Upper lobe of left lung (tissue), 6 donors: Measurements from ENCODE around the gene LOX. TPM values are rescaled to one million over a fixed set of nuclear protein-coding genes. Genes with fewer than 3 reads are reported as not detected.

Source experiments
- ATAC-seq, 2 donors: fragments of 200-7000 bp; cut with Tn5 transposase; one replicate each; pipeline ENCODE4 v1.9.1; 2022; ENCODE audit warnings: mild to moderate bottlenecking in 2 of 2, moderate library complexity in 2 of 2; ENCODE audit not compliant: low FRiP score in 2 of 2
- DNase-seq, 2 donors: peaks; one replicate each; pipeline ENCODE4 v3.0.0-alpha.2; 2019 to 2020
- H3K27ac ChIP-seq, 4 donors: fragments of 200-600 bp; sonication (generic); one replicate each; pipeline ENCODE4 v1.5.1; 2016 to 2019
- H3K27me3 ChIP-seq, 4 donors: fragments of 200-600 bp; sonication (generic); one replicate each; pipeline ENCODE4 v1.5.1; 2017 to 2019
- H3K36me3 ChIP-seq, 4 donors: fragments of 200-600 bp; sonication (generic); one replicate each; pipeline ENCODE4 v1.5.1; 2016 to 2019
- H3K4me1 ChIP-seq, 4 donors: fragments of 200-600 bp; sonication (generic); one replicate each; pipeline ENCODE4 v1.5.1; 2018 to 2019
- H3K4me3 ChIP-seq, 4 donors: fragments of 200-600 bp; sonication (generic); one replicate each; pipeline ENCODE4 v1.5.1; 2017 to 2019; ENCODE audit warnings: mild to moderate bottlenecking in 2 of 4, moderate library complexity in 1 of 4
- H3K9me3 ChIP-seq, 4 donors: fragments of 200-600 bp; sonication (generic); one replicate each; pipeline ENCODE4 v1.5.1; 2018 to 2019
- EP300 ChIP-seq, 4 donors: sonication (generic); formaldehyde crosslinking; IDR thresholded peaks; one replicate each; pipeline ENCODE4 v1.5.1; 2017; ENCODE audit warnings: antibody characterized with exemption in 4 of 4, control low read depth in 2 of 4
- POLR2A ChIP-seq, 4 donors: fragments of 450-650 bp; IDR thresholded peaks; one replicate each; pipeline ENCODE4 v1.5.1; 2016 to 2017; ENCODE audit warnings: antibody characterized with exemption in 4 of 4, mild to moderate bottlenecking in 2 of 4
- POLR2AphosphoS5 ChIP-seq, 2 donors: sonication (generic); formaldehyde crosslinking; IDR thresholded peaks; one replicate each; pipeline ENCODE4 v1.5.1; 2017; ENCODE audit warnings: antibody characterized with exemption in 2 of 2
- WGBS, 2 donors: methylation state at CpG; one replicate each; pipeline ENCODE4 v1.1.5; 2017 to 2018; 5-methylcytosine and 5-hydroxymethylcytosine counted together
- total RNA-seq, 6 donors: library from RNA; depleted of rRNA in 4 of 6; stranded (reverse); fragments of >200 nt in 4 of 6; gene quantifications; one replicate each; pipeline versions ENCODE4 v1.1.0 to v1.2.1, GENCODE V29; 2016 to 2021
- TF ChIP-seq, protein P1 (sequence below), 6 experiments: fragments of 450-650 bp in 4 of 6; fragments of 200-600 bp in 2 of 6; sonication (generic) in 2 of 6; IDR thresholded peaks; one replicate each; pipeline ENCODE4 v1.5.1; 2016 to 2019; ENCODE audit warnings: antibody characterized with exemption in 6 of 6
- donor health status: DM: no; HTN: no; CAD: no; lungs with moderate emphysema.
- donor health status: DM: no; HTN: yes; CAD: no; lungs with severe emphysema.

LOX gene, protein sequence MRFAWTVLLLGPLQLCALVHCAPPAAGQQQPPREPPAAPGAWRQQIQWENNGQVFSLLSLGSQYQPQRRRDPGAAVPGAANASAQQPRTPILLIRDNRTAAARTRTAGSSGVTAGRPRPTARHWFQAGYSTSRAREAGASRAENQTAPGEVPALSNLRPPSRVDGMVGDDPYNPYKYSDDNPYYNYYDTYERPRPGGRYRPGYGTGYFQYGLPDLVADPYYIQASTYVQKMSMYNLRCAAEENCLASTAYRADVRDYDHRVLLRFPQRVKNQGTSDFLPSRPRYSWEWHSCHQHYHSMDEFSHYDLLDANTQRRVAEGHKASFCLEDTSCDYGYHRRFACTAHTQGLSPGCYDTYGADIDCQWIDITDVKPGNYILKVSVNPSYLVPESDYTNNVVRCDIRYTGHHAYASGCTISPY
- 10 to 100 TPM in 5 of 6 donors, 1 to 10 TPM in 1; 5.2 to 48.7 (median 23.9) TPM for total RNA-seq

DNA sequence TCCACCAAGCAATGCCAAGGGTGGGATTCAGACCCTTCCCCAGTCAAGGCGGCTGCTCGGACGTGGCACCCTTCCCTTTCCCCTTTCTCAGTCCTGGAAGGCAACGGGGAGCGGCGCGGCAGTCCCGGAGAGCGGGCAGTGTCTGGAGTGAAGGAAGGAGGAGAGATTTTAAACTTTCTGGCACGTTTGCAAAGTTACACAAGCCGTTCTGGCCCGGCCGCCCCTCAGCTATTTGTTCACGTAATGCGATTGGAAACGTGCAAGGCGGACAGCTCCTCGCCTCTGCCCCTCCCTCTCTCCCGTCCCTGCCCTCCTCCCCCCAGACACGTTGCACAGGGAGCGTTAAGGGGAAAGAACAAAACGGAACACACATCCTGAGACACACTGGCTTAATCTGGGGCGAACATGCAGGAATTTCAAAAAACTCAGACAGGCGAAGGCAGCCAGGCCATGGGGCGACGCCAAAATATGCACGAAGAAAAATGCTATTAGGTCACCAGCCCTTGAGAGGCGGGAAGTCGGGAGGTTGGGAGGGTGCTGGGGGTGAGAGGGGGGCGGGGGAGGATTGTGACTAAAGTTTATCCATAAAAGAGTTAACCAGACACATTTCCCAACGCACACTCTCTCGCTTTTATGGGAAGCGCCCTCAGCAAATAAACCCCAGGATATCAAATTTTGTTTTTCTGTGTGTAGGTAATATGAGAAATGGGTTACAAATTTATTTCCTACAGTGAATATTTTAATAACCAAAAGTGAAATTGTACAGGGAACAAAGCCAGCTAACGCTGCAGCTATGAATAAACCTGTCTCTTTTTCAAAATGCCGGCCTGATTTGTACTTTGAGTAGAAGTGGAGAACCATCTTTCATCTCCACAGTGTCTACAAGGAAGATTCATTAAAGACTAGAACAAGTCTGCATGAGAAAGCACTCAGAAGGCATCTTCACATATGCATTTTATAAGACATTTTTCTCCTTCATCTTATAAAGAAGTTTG, at the start of gene LOX:
Gene LOX (minus strand): TSS at position 144 of the 995 bp plus-strand sequence. CDS start 274 bp downstream, outside the sequence.
- DNase-seq: peak; percentile 46 to 84
- Histone ChIP-seq H3K36me3 (peaks cover 0 to 4% (median 0%) of the 10 kb centered on the region in 4 donors), H3K4me3 (peak within 1 kb of the TSS; percentile 50 to 56 (median 52)), H3K27me3 (peaks cover 0 to 8% (median 1%) of the 10 kb centered on the region in 4 donors), H3K9me3 (no peaks in the 10 kb centered on the region), H3K4me1 (peaks cover 5 to 27% (median 22%) of the 10 kb centered on the region in 4 donors), H3K27ac (peak within 1 kb of the TSS; percentile 35 to 63 (median 53))
- ATAC-seq: peak; percentile 86 to 89
- TF ChIP-seq, protein P1, sequence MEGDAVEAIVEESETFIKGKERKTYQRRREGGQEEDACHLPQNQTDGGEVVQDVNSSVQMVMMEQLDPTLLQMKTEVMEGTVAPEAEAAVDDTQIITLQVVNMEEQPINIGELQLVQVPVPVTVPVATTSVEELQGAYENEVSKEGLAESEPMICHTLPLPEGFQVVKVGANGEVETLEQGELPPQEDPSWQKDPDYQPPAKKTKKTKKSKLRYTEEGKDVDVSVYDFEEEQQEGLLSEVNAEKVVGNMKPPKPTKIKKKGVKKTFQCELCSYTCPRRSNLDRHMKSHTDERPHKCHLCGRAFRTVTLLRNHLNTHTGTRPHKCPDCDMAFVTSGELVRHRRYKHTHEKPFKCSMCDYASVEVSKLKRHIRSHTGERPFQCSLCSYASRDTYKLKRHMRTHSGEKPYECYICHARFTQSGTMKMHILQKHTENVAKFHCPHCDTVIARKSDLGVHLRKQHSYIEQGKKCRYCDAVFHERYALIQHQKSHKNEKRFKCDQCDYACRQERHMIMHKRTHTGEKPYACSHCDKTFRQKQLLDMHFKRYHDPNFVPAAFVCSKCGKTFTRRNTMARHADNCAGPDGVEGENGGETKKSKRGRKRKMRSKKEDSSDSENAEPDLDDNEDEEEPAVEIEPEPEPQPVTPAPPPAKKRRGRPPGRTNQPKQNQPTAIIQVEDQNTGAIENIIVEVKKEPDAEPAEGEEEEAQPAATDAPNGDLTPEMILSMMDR (IDR thresholded peaks at IDR 0.05): no peak
- TF ChIP-seq POLR2AphosphoS5 (IDR thresholded peaks at IDR 0.05): peak in 1 of 2 donors; percentile 51
- peak in 2 of 4 donors; percentile 28 to 32 for TF ChIP-seq POLR2A (IDR thresholded peaks at IDR 0.05)
- no peak for TF ChIP-seq EP300 (IDR thresholded peaks at IDR 0.05)
- 2 to 3% methylated on average over 26 to 35 of the region's 35 CpGs for WGBS, 2 donors

DNA sequence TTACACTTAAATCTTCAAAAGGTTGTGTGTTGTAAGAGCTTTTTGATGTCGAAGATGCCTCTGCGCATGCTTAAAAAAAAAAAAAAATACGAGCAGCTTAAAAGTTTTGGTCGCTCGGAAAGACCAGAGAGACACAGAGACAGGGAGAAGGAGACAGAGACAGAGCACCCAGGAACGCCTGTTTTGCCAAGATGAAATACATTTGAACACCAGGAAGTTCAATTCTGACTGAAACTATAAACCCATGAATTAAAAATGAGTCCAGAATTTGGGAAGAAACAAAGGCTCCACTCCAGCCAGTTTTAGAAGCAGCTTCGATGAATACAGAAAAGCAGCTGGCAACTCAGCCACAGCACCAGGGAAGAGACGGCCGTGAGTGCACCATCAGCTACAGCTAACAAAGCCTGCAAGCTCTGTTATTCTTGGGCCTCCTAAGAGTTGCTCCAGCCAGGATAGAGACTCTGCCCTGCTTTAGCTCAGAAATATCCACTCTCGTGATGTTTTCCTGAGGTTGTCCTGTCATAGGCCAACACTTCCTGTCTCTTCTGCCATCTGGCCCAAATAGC, 48.8 kb upstream of the LOX start:
- no peaks in the 10 kb centered on the region for H3K4me1 ChIP-seq
- no peak for TF ChIP-seq POLR2AphosphoS5 (IDR thresholded peaks at IDR 0.05)
- no peak for TF ChIP-seq EP300 (IDR thresholded peaks at IDR 0.05)
- no peak for TF ChIP-seq POLR2A (IDR thresholded peaks at IDR 0.05)
- TF ChIP-seq, protein P1 (IDR thresholded peaks at IDR 0.05): no peak
- no peak for DNase-seq
- no peaks in the 10 kb centered on the region for H3K9me3 ChIP-seq
- ATAC-seq: peak in 1 of 2 donors; percentile 40
- no peak overlapping the region for H3K27ac ChIP-seq
- no peaks in the 10 kb centered on the region for H3K36me3 ChIP-seq
- no peaks in the 10 kb centered on the region for H3K27me3 ChIP-seq
- 68% methylated on average over 10 of the region's 10 CpGs for WGBS, 2 donors
- no peak overlapping the region for H3K4me3 ChIP-seq

DNA sequence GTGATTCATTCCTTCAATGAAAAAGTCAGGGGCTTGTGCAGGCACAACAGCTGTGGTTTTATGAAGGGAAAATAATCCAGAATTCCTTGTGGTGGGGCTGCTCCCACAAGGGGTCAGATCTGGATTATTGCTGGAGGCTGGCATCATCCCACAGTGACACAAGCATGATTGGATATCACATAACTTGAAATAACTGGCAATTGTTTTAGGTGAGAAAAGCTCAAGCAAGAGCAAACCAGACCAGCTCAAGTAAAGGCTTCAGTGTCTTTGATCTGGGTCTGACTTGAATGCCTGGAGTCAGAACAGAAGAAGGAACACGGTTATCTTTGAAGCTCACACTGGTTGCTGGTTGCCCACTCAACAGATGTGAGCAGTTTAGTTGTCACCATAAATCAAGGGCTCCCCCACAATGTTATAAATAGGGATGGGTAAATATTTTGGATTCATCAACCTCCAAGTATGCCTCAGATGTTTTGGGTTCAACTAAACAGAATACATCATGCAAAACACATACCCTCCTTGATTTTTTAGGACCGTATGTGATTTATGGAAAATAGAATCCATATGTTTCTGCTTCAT, 48.2 kb upstream of the LOX start:
- H3K36me3 ChIP-seq: no peaks in the 10 kb centered on the region
- H3K27ac ChIP-seq: no peak overlapping the region
- H3K4me3 ChIP-seq: no peak overlapping the region
- no peaks in the 10 kb centered on the region for H3K4me1 ChIP-seq
- no peaks in the 10 kb centered on the region for H3K27me3 ChIP-seq
- H3K9me3 ChIP-seq: no peaks in the 10 kb centered on the region
- DNase-seq (no peak), ATAC-seq (no peak)
- 53 to 69% methylated on average over 2 of the region's 2 CpGs for WGBS, 2 donors
- no peak for TF ChIP-seq EP300 (IDR thresholded peaks at IDR 0.05)
- TF ChIP-seq POLR2AphosphoS5 (IDR thresholded peaks at IDR 0.05): no peak
- no peak for TF ChIP-seq POLR2A (IDR thresholded peaks at IDR 0.05)
- TF ChIP-seq, protein P1 (IDR thresholded peaks at IDR 0.05): no peak

DNA sequence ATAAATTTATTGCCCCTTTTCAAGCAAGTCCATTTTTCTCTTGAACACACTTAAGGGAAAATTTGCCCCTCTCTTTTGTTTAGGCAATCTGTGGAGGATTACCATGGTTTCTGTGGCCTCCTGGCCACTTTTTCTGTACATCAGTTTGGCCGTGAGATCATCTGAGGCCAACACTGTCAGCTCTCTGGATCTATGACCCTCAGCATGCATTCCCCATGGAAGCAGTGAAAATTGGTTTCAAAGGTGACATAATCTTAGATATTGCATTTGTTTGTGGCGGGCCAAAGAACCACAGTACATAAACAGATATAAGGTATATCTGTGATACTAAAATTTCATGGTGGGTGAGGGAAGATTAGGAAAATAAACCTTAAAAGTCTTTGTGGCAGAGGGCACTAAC, 46.7 kb upstream of the LOX start:
- H3K4me3 ChIP-seq: no peak overlapping the region
- no peaks in the 10 kb centered on the region for H3K9me3 ChIP-seq
- DNase-seq (no peak), ATAC-seq (no peak)
- H3K36me3 ChIP-seq: no peaks in the 10 kb centered on the region
- 87 to 89% methylated on average over 2 of the region's 2 CpGs for WGBS, 2 donors
- H3K27ac ChIP-seq: no peak overlapping the region
- H3K27me3 ChIP-seq: no peaks in the 10 kb centered on the region
- no peaks in the 10 kb centered on the region for H3K4me1 ChIP-seq
- TF ChIP-seq EP300 (IDR thresholded peaks at IDR 0.05): no peak
